Aorta (tissue), 5 donors: ENCODE data around the gene TSPAN14. TPM values are rescaled to one million over a fixed set of nuclear protein-coding genes. Genes with fewer than 3 reads are reported as not detected.
A peak's percentile ranks its signal among the peaks of the same experiment; 100 is the strongest.
"Not testable (repeated sequence)": the region's sequence is repeated elsewhere in the genome, so short reads cannot be mapped to it uniquely, and the experiment has no call there.

Experiments
- ATAC-seq: fragments of 200-7000 bp; cut with Tn5 transposase; one replicate; pipeline ENCODE4 v1.9.1; 2022; ENCODE audit warnings: moderate library complexity; ENCODE audit not compliant: low FRiP score
- DNase-seq, 2 donors: peaks; one replicate each; pipeline ENCODE4 v3.0.0-alpha.2; 2020
- H3K27ac ChIP-seq, 2 donors: one replicate each; pipeline ENCODE4 v1.5.1; 2013; ENCODE audit warnings: low read length in 2 of 2, mild to moderate bottlenecking in 2 of 2, moderate library complexity in 2 of 2, control low read depth in 1 of 2, inconsistent platforms in 1 of 2, low read depth in 1 of 2
- H3K27me3 ChIP-seq, 2 donors: one replicate each; pipeline ENCODE4 v1.6.1; 2013; ENCODE audit warnings: control low read depth in 1 of 2, low read length in 1 of 2, mild to moderate bottlenecking in 1 of 2, moderate library complexity in 1 of 2; ENCODE audit not compliant: insufficient read depth in 2 of 2, control insufficient read depth in 1 of 2
- H3K36me3 ChIP-seq, 2 donors: one replicate each; pipeline ENCODE4 v1.6.1; 2013; ENCODE audit warnings: control low read depth in 1 of 2, low read length in 1 of 2, mild to moderate bottlenecking in 1 of 2; ENCODE audit not compliant: insufficient read depth in 2 of 2, control insufficient read depth in 1 of 2
- H3K4me1 ChIP-seq, 2 donors: one replicate each; pipeline ENCODE4 v1.6.1; 2013; ENCODE audit warnings: low read length in 2 of 2, control low read depth in 1 of 2, mild to moderate bottlenecking in 1 of 2, moderate library complexity in 1 of 2; ENCODE audit not compliant: insufficient read depth in 2 of 2, control insufficient read depth in 1 of 2
- H3K4me3 ChIP-seq, 2 donors: one replicate each; pipeline ENCODE4 v1.5.1; 2013; ENCODE audit warnings: low read length in 2 of 2, control low read depth in 1 of 2, mild to moderate bottlenecking in 1 of 2
- H3K9me3 ChIP-seq: one replicate; pipeline ENCODE4 v1.6.1; 2013; ENCODE audit warnings: mild to moderate bottlenecking, low read length; ENCODE audit not compliant: control insufficient read depth
- WGBS, 2 donors: extraction: QIAGEN DNeasy Blood & Tissue Kit; methylation state at CpG; one replicate each; pipeline ENCODE4 v1.1.7; 2013; 5-methylcytosine and 5-hydroxymethylcytosine counted together
- intact Hi-C, 2 donors: fragments of 100-400 bp; cut with DNase I; formaldehyde crosslinking; loops; one replicate each; pipeline versions ENCODE4 v1.14.2 to v1.15.0; 2022
- polyA plus RNA-seq, 2 donors: library from polyadenylated mRNA; stranded (reverse); fragments of 200-250 nt; gene quantifications; one replicate each; pipeline ENCODE4 v1.2.3, GENCODE V29; 2013
- total RNA-seq, 2 donors: library from RNA; stranded (reverse); fragmentation: NEBNext Ultra II Directional; extraction: Animal tissue kit (Norgen Biotek cat#: 25700); gene quantifications; one replicate each; pipeline ENCODE4 v1.2.1, GENCODE V29; 2021
- donor health status: healthy with polysubstance abuse.
- donor health status: Bipolar disorder and iron deficiency.
- donor health status: DM: no; HTN: no; CAD: no.
- donor health status: DM: no; HTN: no; CAD: no.
- donor health status: DM: yes; HTN: yes; CAD: no.

Gene TSPAN14
- total and polyA plus RNA-seq, 4 donors = 12.3 to 61.5 (median 36.7) TPM

DNA sequence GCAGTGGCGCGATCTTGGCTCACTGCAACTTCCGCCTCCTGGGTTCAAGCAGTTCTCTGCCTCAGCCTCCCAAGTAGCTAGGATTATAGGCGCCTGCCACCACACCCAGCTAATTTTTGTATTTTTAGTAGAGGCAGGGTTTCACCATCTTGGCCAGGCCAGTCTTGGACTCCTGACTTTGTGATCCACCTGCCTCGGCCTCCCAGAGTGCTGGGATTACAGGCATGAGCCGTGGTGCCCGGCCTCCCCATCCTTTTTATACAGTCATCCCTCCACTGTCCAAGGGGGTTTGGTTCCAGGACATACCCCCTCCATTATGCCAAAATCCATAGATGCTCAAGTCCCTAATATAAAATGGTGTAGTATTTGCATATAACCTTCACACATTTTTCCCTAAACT is 21.5 kb downstream of the TSPAN14 start:
- H3K27ac ChIP-seq, H3K9me3 ChIP-seq, intact Hi-C loops, DNase-seq, H3K36me3 ChIP-seq, ATAC-seq, H3K4me3 ChIP-seq, H3K4me1 ChIP-seq, H3K27me3 ChIP-seq: not testable (repeated sequence)
- 95 to 97% methylated on average over 7 of the region's 7 CpGs for WGBS, 2 donors

DNA sequence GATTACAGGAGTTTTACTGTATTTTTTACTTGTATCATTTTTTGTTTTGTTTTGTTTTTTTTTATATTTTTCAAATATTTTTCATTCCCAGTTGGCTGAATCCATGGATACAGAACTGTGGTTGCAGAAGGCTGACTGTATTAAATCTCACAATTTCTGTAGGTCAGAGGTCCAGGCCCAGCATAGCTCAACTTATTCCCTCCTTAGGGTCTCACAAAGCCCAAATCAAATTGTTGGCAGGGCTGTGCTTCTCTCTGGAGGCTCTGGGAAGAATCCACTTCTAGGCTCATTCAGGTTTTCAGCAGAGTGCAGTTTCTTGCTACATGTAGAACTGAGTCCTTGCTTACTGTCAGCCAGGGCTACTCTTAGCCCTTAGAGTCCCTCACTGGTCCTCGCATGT is 22.6 kb downstream of the TSPAN14 start:
- no peaks in the 10 kb centered on the region for H3K36me3 ChIP-seq
- H3K4me3 ChIP-seq = no peak overlapping the region
- intact Hi-C loops = no loop called here
- H3K4me1 ChIP-seq = no peaks in the 10 kb centered on the region
- ATAC-seq = no peak
- H3K27me3 ChIP-seq = no peaks in the 10 kb centered on the region
- H3K9me3 ChIP-seq = no peaks in the 10 kb centered on the region
- no peak overlapping the region for H3K27ac ChIP-seq
- WGBS, 2 donors = 96 to 100% methylated on average over 1 of the region's 1 CpG
- no peak for DNase-seq

DNA sequence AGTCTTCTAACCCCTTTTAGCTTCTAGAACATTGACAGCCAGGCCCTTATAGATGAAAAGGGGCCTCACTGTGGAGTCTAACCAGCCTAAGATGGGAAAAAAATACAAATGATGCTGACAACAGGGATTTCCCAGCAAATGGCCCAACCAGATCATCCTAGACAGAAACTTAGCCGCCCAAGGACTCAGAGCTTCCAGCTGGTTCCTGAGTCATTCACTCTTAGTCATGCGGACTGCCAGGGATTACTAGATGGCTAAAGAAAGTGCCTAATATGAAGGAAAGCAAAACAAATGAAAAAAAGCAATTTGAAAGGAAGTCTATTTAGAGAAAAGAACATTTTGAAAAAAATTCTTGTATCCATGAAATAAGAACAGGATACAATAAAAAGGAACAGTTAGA is 23.7 kb downstream of the TSPAN14 start:
- no peak overlapping the region for H3K4me3 ChIP-seq
- no peak for DNase-seq
- no peaks in the 10 kb centered on the region for H3K27me3 ChIP-seq
- no peak overlapping the region for H3K27ac ChIP-seq
- no peak for ATAC-seq
- H3K4me1 ChIP-seq = no peaks in the 10 kb centered on the region
- WGBS, 2 donors = 83 to 92% methylated on average over 2 of the region's 2 CpGs
- intact Hi-C loops = no loop called here
- H3K36me3 ChIP-seq = no peaks in the 10 kb centered on the region
- H3K9me3 ChIP-seq = no peaks in the 10 kb centered on the region

DNA sequence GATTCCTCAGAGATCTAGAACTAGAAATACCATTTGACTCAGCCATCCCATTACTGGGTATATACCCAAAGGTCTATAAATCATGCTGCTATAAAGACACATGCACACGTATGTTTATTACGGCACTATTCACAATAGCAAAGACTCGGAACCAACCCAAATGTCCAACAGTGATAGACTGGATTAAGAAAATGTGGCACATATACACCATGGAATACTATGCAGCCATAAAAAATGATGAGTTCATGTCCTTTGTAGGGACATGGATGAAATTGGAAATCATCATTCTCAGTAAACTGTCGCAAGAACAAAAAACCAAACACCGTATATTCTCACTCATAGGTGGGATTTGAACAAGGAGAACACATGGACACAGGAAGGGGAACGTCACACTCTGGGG is 26.3 kb downstream of the TSPAN14 start:
- H3K27me3 ChIP-seq, H3K27ac ChIP-seq, DNase-seq, H3K4me3 ChIP-seq, ATAC-seq, H3K36me3 ChIP-seq, H3K9me3 ChIP-seq, intact Hi-C loops, H3K4me1 ChIP-seq: not testable (repeated sequence)
- WGBS, 2 donors = 92 to 97% methylated on average over 6 of the region's 6 CpGs

DNA sequence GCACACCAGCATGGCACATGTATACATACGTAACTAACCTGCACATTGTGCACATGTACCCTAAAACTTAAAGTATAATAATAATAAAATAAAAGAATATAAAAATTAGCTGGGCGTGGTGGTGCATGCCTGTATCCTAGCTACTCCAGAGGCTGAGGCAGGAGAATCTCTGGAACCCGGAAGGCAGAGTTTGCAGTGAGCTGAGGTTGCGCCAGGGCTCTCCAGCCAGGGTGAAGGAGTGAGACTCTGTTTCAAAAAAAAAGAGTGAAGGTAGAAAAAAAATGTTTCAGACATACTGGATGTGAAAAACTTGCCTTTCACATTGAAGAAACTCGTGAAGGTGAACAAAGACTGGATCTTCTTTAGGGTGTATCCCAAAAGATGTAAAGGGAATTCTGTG is 26.7 kb downstream of the TSPAN14 start:
- H3K36me3 ChIP-seq = no peaks in the 10 kb centered on the region
- H3K27ac ChIP-seq = no peak overlapping the region
- intact Hi-C loops = no loop called here
- no peak for DNase-seq
- WGBS, 2 donors = 95 to 97% methylated on average over 4 to 5 of the region's 5 CpGs
- H3K27me3 ChIP-seq = no peaks in the 10 kb centered on the region
- no peak overlapping the region for H3K4me3 ChIP-seq
- no peaks in the 10 kb centered on the region for H3K9me3 ChIP-seq
- no peak for ATAC-seq
- H3K4me1 ChIP-seq = no peaks in the 10 kb centered on the region

DNA sequence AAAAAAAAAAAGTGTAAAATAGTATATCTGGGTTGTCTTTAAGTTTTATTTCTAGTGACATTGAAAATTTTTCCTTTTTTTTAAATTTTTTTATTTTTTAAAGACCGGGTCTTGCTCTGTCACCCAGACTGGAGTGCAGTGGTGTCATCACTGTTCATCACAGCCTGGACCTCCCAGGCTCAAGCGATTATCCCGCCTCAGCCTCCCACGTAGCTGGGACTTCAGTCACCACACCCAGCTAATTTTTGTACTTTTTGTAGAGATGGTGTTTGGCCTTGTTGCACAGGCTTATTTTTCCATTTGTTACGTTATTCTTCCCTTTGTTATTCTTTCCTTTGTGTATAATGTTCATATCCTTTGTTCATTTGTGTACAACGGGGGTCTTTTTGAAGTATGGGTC is 30.1 kb downstream of the TSPAN14 start:
- Histone ChIP-seq H3K4me1 (no peaks in the 10 kb centered on the region), H3K4me3 (no peak overlapping the region), H3K27me3 (no peaks in the 10 kb centered on the region), H3K36me3 (no peaks in the 10 kb centered on the region), H3K27ac (no peak overlapping the region), H3K9me3 (no peaks in the 10 kb centered on the region)
- 87 to 91% methylated on average over 6 of the region's 6 CpGs for WGBS, 2 donors
- intact Hi-C loops = no loop called here
- ATAC-seq (no peak), DNase-seq (no peak)

DNA sequence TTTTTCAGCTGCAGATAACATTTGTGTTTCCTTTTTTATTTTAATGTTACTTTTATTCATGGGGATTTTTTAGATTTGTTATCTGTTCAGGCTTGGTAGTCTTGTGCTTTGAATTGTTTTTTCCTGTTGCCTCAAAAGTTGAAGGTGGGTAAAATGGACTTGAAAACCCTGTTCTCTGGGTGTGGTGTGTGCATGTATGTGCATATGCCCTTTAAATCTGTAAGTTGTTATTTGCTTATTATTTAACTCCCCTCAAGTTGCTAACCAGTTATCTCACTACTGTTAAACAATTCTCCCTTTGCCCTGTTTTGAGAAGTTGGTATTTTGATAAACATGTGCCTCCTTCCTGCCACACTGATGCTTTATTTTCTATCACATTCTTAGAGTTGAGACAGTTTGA is 30.6 kb downstream of the TSPAN14 start:
- H3K4me1 ChIP-seq = no peaks in the 10 kb centered on the region

DNA sequence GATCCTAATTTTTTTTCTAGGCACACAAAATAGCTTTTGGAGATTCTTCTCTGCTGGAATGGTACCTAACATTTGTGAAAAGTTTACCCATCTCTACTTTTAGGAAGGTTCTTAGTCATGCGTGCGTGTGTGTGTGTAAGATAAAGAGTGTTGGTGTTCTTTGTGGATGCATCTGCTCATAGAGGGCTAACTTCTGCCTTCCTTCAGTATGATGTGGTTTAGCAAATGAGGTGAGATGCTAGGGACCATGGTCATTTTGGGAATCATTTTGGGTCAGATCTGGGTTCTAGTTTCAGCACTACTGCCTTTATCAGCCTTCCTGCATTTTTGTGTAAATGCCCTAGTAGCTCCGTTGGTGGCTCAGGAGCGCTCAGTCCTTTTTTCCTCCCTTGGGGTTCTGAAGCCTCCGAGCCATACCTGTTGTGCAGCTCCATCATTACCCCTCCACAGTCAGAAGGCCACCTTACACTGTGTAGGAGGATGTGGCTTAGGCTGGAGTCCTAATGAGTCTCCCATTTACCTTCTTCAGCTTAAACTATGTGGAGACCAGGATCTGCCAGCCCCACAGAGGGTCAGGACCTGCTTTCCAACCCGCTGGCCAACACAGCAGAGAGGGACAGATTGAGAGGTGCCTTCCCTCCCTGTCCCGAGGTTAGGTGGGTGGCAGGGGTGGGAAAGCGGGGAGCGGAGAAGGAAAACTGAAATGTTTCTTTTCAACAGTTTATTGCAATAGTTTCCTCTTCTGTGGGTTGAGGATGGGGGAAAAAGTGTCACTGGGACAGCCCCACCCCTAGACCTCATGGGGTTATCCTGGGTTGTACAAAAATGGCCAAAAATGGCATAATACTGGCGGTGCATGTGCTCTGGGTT is 31.2 kb downstream of the TSPAN14 start:
- WGBS, 2 donors = 84 to 85% methylated on average over 10 of the region's 10 CpGs
- H3K36me3 ChIP-seq = peaks cover 0 to 2% of the 10 kb centered on the region in 2 donors
- H3K4me1 ChIP-seq = no peaks in the 10 kb centered on the region
- no peaks in the 10 kb centered on the region for H3K9me3 ChIP-seq
- no peak for ATAC-seq
- intact Hi-C loops = no loop called here
- no peak overlapping the region for H3K27ac ChIP-seq
- no peak overlapping the region for H3K4me3 ChIP-seq
- no peaks in the 10 kb centered on the region for H3K27me3 ChIP-seq
- peak in 1 of 2 donors; percentile 37 for DNase-seq

More for the DNA sequence above, 30.6 kb downstream of the TSPAN14 start:
- H3K4me3 ChIP-seq = no peak overlapping the region
- no peak overlapping the region for H3K27ac ChIP-seq
- H3K9me3 ChIP-seq = no peaks in the 10 kb centered on the region
- ATAC-seq (no peak), DNase-seq (no peak)
- H3K36me3 ChIP-seq = peaks cover 0 to 1% of the 10 kb centered on the region in 2 donors
- intact Hi-C loops = no loop called here
- H3K27me3 ChIP-seq = no peaks in the 10 kb centered on the region
